GM19023 (cell line): Measurements from ENCODE around the gene HDX.
A peak's percentile ranks its signal among the peaks of the same experiment; 100 is the strongest.
"Not testable (repeated sequence)": the region's sequence is repeated elsewhere in the genome, so short reads cannot be mapped to it uniquely, and the experiment has no call there.

Experiments used
- ATAC-seq: cut with Tn5 transposase; IDR thresholded peaks from one replicate; pipeline ENCODE4 v1.9.1; 2021; ENCODE audit warnings: mild to moderate bottlenecking, moderate library complexity; ENCODE audit not compliant: unreplicated experiment

HDX gene

GRCh38 chrX:84501798-84502628 lies at the start of gene HDX:
TSS of gene HDX (minus strand) at chrX:84502453. CDS start at chrX:84475397, 27,056 bp downstream.
- peak; percentile 90 for ATAC-seq

GRCh38 chrX:84541315-84541714 lies 39.1 kb upstream of the HDX start:
- not testable (repeated sequence) for ATAC-seq

- not testable (repeated sequence) for ATAC-seq
Observed at GRCh38 chrX:84537627-84538026, 35.4 kb upstream of the HDX start.

GRCh38 chrX:84488426-84488825 lies 13.8 kb downstream of the HDX start:
- no peak for ATAC-seq

DNA sequence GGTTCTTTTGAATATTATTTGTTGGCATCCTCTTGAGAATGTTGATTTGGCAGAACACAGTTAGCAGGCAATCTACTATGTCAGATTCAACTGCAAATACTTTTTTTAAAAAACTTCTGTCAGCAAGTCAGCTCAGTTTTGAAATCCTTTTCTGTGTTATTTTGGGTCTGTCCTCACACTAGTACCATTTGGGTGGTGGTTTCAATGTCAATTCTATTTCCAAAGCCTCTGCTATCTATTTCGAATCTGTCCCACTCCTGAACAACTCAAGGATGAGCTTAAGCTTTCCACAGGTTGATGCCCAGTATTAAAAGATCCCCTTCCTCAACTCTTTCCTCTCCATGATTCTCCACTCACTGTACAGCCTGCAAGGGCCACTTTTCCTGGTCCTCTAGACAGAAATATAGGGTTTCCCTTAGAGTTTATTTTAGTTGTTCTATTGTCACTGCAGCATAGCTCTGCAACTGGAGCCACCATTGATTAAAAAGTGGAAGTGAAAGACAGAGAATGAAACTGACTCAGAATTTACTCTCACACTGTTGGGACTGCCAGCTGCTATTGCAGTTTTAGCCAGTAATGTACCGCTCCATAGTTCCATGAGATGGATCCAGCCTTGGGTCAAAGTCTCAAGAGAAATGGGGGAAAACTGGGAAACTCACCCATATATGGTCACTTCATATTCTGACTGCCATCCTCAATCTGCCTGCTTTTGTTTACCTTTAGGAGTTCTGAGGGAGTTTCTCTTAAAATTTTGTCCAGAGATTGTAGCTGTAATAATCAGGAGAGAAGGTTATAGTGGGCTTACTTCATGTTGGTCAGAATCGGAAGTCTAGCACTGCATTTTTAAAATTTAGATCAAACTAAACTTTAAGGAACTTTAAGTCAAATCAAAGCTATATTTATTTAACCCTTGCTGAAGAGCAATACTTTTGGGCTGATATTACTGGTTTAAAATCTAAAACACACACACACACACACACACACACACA lies 14.6 kb downstream of the HDX start:
- ATAC-seq = peak; percentile 99

DNA sequence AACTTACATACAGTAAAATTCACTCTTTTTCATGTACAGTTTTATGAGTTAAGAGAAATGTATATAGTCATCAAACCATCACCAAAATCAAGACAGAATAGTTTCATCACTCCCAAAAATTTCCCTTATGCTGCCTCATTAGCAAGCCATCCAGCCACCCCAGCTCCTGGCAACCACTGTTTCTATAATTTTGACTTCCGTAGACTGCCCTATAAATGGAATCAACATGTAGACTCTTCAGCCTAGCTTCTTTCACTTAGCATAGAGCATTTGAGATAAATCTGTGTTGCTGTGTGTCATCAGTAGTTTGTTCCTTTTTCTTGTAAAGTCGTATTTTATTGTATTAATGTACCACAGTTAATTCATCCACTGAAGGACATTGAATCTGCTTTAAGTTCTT lies 23.2 kb downstream of the HDX start:
- no peak for ATAC-seq

DNA sequence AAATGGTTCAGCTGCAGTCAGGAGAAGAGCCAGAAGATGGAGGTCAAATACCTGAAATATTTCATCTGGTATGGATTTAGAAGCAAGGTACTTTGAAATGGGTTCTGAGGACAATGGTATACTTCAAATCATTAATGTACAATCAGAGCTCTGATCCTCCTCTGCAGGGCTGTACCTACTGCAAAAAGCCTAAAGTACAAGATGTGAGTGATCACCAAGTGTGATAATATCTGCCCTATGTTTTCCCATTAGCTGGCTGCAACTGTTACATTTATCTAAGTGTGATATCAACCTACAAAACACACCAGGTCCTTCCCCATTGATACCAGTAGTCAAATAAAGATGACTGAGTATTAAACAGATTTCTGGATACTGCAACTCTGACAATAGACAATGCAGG lies 25.1 kb downstream of the HDX start:
- ATAC-seq = no peak

- ATAC-seq = no peak
Observed at GRCh38 chrX:84475596-84475995, 26.7 kb downstream of the HDX start.

DNA sequence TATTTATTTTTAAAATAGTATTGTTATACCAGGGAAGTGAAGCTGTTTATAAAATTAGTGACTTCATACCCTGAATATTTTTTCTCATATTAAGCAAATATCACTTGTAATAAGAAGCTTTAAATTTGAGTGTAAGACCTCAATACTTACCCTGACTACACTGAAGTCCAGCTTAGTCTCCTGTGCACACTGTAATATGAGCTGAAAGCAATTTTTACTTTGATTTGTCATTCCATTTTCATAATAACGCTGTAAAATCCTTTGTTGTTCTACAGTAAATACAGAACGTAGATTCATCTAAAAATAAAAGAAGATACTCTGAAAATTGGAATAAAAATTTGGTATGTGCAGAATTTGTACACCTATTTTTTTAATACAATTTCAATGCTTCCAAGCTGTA lies 27.2 kb downstream of the HDX start:
- ATAC-seq = no peak

GRCh38 chrX:84469226-84469625 lies 33.0 kb downstream of the HDX start:
- no peak for ATAC-seq

- ATAC-seq = no peak
Observed at GRCh38 chrX:84467898-84468297, 34.4 kb downstream of the HDX start.

- no peak for ATAC-seq
Observed at GRCh38 chrX:84453351-84454246, 48.7 kb downstream of the HDX start.

DNA sequence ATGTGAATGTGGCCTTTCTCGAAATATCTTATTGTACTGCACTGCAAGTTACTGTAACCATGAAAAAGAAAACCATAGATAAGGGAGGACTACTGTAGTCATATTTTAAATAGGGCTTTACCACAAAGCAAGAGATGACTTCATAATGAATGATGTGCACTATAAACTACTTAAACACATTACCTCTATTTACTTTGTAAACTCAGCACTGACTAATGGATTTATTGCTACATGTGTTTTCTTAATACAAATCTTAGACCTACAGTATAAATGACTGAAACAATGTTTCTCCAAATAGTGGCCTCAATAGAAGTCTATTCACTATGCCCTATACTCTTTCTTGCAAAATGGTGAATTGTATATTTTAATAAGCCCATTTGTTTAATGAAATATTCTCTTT lies 61.1 kb downstream of the HDX start:
- no peak for ATAC-seq

DNA sequence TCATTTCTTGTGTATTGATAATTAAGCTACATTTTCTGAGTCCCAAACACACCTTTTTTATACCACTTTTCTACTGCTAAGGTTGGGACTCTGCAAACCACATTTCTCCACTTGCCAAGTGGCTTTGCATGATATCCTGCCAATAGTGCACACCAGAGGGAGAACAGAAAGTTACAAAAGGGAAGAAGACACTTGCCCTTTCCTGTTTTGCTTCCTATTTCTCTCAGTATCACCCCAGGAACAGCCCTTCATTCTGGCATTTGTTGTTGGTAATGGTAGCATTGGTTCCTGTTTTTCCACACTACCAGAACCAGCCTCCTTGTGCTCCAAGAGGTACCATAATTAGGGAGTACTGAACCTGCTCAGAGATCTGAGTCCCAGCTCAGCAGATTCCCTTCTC lies 87.1 kb downstream of the HDX start:
- no peak for ATAC-seq

- ATAC-seq = no peak
Observed at GRCh38 chrX:84363663-84364062, 138.6 kb downstream of the HDX start.

DNA sequence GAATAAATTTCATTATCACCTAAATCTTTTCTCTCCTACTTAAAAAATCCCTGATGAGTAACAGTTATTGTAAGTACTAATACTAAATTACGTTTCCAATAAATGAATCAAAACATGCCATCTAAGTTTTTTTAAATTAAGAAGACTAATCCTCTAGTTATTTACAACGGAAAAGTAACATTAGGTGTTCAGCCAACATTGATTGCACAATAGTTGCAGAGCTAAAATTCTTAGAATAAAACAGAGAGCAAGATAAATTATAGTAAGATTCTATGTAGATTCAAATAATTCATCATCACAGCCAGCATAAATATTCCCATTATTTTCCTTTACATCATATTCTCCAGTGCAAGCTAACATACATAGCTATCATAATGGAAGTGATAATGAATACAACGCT lies 139.2 kb downstream of the HDX start:
- ATAC-seq = no peak

DNA sequence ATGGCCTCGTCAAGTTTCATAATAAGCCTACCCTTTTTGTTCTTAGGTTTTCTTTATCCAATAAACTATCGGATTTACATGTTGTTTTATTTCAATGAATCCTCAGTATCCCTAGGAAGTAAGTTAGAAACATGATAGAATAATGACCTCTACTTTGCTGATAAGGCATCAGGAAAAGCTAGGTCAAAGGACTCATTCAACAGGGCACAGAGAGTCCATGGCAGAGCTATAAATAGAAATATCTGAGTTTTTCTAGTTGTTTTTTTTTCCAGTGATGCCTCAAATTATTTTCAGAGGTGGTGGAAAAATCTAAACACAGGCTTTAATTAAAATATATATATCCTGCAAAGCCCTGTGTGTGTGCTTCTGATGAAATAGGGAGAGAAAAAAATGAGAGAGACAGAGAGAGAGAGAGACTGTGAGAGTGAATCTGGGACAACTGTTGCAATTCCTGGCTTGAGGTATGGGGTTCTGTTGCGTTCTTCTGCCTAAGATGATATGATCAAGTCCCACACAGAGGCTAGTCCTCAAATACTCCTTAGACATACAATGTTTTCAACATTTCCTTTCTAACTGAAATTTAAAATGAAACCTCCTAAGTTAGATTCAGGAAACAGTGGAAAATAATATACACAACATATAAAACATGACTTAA lies 139.9 kb downstream of the HDX start:
- ATAC-seq = no peak

DNA sequence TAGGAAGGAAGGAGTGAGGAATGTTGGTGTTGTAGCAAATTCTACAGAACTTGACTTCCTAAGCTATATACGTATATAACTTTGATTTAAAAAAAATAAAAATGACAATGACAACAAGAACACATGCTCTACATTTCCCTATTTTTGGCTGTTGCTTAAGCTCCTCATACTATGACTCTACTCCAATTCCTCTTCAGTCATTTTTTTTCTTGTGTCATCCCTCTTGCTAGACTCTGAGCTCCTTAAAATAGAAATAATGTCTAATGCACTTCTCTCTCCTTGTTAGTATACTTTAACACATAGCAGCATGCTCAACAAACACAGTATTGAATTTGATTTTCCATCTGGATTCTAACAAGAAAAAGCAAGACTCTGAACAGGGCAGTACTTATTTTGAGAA lies 144.0 kb downstream of the HDX start:
- no peak for ATAC-seq

DNA sequence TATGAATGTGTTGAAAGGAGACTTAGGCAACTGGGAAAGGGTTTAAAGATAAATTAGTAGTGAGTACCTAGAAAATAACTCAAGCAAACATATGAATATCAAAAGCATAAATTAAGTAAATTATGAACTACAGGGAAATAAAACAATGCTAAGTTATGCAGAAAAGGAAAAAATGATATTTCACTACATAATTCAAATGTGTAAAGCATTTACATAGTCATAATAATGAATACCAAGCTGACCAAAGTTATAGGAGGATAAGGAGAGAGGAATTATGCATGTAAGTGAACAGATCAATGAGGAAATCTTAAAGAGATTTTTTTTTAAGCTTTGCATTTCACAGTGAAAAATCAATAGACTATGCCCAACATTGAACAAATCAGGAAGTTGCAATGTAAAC lies 145.0 kb downstream of the HDX start:
- ATAC-seq = no peak

DNA sequence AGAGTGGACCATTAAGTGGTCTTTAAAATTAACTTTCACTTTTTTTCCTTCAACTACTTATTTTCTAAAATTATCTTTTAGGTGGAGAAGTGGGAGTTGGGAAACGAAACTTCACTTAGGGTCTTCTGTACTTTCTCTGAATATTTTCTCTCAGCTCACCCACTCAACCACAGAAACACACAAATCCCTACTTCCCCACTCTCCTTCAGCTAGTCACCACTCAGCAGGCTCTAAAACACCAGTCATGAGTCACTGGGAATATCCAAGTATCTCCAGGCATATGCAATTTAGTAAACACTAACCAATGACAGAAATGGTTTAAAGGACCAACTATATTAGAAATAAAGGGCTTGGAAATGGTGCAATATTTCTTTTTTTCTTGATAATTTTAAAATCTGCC lies 161.3 kb downstream of the HDX start:
- no peak for ATAC-seq
